Smooth muscle cell (in vitro differentiated cells): ENCODE results near the gene GATAD2A. TPM values are rescaled to one million over a fixed set of nuclear protein-coding genes. Genes with fewer than 3 reads are reported as not detected.

Experiments used
- DNase-seq: peaks from one replicate; lab custom pipeline; 2025; ENCODE audit not compliant: unreplicated experiment; lab: John Stamatoyannopoulos, UW
- H2AFZ ChIP-seq: fragments of 200-600 bp; sonication (generic); 2 replicates; pipeline ENCODE4 v1.6.0; 2016; ENCODE audit warnings: antibody characterized with exemption, low read depth, mild to moderate bottlenecking
- H3F3A ChIP-seq: fragments of 200-600 bp; sonication (generic); 2 replicates; pipeline ENCODE4 v1.6.0; 2017; ENCODE audit warnings: antibody characterized with exemption, low read depth
- H3K27ac ChIP-seq: fragments of 200-600 bp; sonication (generic); 2 replicates; pipeline ENCODE4 v1.5.1; 2016; ENCODE audit warnings: low read depth, mild to moderate bottlenecking
- H3K27me3 ChIP-seq: fragments of 200-600 bp; sonication (generic); 2 replicates; pipeline ENCODE4 v1.6.1; 2016; ENCODE audit warnings: low read depth, mild to moderate bottlenecking
- H3K36me3 ChIP-seq: fragments of 200-600 bp; sonication (generic); 2 replicates; pipeline ENCODE4 v1.5.1; 2016; ENCODE audit warnings: low read depth
- H3K4me1 ChIP-seq: fragments of 200-600 bp; sonication (generic); 2 replicates; pipeline ENCODE4 v1.5.1; 2016; ENCODE audit warnings: low read depth
- H3K4me2 ChIP-seq: fragments of 200-600 bp; sonication (generic); 2 replicates; pipeline ENCODE4 v1.6.0; 2016; ENCODE audit warnings: mild to moderate bottlenecking
- H3K4me3 ChIP-seq: fragments of 200-600 bp; sonication (generic); 2 replicates; pipeline ENCODE4 v1.5.1; 2016; ENCODE audit warnings: mild to moderate bottlenecking
- H3K79me2 ChIP-seq: fragments of 200-600 bp; sonication (generic); 2 replicates; pipeline ENCODE4 v1.6.0; 2016; ENCODE audit warnings: low read depth, mild to moderate bottlenecking
- H3K9ac ChIP-seq: fragments of 200-600 bp; sonication (generic); 2 replicates; pipeline ENCODE4 v1.6.0; 2016; ENCODE audit warnings: low read depth
- H3K9me3 ChIP-seq: fragments of 200-600 bp; sonication (generic); replicated peaks from 2 replicates; pipeline ENCODE4 v1.5.1; 2016; ENCODE audit warnings: low read depth
- H4K20me1 ChIP-seq: fragments of 200-600 bp; sonication (generic); 2 replicates; pipeline ENCODE4 v1.6.0; 2016; ENCODE audit warnings: low read depth
- WGBS: methylation state at CpG from one replicate; pipeline ENCODE4 v1.1.7; 2016; ENCODE audit warnings: low lambda C conversion rate; 5-methylcytosine and 5-hydroxymethylcytosine counted together
- polyA plus RNA-seq: library from polyadenylated mRNA; unstranded; fragments of >200 nt; fragmentation: Nextera tagmentation; extraction: Ambion mirVana; gene quantifications from 2 replicates; pipeline ENCODE4 v1.2.1, GENCODE V29; 2016
- total RNA-seq: library from RNA; depleted of rRNA; stranded (reverse); fragments of >200 nt; gene quantifications from 2 replicates; pipeline ENCODE4 v1.2.3, GENCODE V29; 2014
- TF ChIP-seq, protein P1 (sequence below): fragments of 200-600 bp; sonication (generic); IDR thresholded peaks from 2 replicates; pipeline ENCODE4 v1.5.1; 2017; ENCODE audit warnings: borderline replicate concordance, mild to moderate bottlenecking, antibody characterized with exemption; ENCODE audit not compliant: insufficient read depth, poor library complexity, severe bottlenecking

Gene GATAD2A
- total and polyA plus RNA-seq, 2 experiments from 2014 or later, result 26.8 to 27.0 TPM

GRCh38 chr19:19491321-19492025 lies 86.0 kb downstream of the GATAD2A start:
- no peak for DNase-seq
- Histone ChIP-seq H2AFZ (no peak overlapping the region), H4K20me1 (peaks cover 26% of the 10 kb centered on the region), H3K4me3 (no peak overlapping the region), H3K4me1 (peaks cover 20% of the 10 kb centered on the region), H3K9ac (no peak overlapping the region), H3K27me3 (no peaks in the 10 kb centered on the region), H3K4me2 (no peak overlapping the region), H3K79me2 (peaks cover 35% of the 10 kb centered on the region), H3K9me3 (no peaks in the 10 kb centered on the region), H3K36me3 (no peaks in the 10 kb centered on the region), H3K27ac (no peak overlapping the region), H3F3A (peaks cover 14% of the 10 kb centered on the region)
- WGBS, result 95% methylated on average over 15 of the region's 15 CpGs
- TF ChIP-seq, protein P1, sequence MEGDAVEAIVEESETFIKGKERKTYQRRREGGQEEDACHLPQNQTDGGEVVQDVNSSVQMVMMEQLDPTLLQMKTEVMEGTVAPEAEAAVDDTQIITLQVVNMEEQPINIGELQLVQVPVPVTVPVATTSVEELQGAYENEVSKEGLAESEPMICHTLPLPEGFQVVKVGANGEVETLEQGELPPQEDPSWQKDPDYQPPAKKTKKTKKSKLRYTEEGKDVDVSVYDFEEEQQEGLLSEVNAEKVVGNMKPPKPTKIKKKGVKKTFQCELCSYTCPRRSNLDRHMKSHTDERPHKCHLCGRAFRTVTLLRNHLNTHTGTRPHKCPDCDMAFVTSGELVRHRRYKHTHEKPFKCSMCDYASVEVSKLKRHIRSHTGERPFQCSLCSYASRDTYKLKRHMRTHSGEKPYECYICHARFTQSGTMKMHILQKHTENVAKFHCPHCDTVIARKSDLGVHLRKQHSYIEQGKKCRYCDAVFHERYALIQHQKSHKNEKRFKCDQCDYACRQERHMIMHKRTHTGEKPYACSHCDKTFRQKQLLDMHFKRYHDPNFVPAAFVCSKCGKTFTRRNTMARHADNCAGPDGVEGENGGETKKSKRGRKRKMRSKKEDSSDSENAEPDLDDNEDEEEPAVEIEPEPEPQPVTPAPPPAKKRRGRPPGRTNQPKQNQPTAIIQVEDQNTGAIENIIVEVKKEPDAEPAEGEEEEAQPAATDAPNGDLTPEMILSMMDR, result no peak

DNA sequence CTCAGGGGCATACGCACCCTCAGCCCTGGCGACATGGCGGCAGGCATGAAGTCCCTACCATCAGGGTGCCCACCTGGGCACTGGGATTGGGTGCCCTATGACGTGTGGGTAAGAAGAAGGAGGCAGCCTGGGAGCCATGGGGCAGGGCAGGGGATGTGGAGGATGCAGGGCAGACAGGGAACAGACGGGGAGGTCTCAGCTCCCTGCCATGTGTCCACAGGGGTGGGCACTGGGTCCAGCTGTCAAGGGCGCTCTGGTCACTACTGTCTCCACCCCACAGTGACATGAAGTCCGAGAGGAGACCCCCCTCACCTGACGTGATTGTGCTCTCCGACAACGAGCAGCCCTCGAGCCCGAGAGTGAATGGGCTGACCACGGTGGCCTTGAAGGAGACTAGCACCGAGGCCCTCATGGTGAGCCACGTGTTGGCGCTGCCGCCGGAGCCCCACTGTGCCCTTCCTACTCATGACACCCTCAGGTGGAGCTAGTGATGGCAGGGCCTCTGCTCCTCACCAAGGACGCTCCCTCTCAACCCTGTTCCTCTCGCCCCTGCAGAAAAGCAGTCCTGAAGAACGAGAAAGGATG lies 86.6 kb downstream of the GATAD2A start:
- H3K9ac ChIP-seq, result no peak overlapping the region
- no peak overlapping the region for H2AFZ ChIP-seq
- H3K79me2 ChIP-seq, result peaks cover 39% of the 10 kb centered on the region
- no peak for DNase-seq
- TF ChIP-seq, protein P1, result no peak
- H3K4me2 ChIP-seq, result no peak overlapping the region
- H3K9me3 ChIP-seq, result no peaks in the 10 kb centered on the region
- peaks cover 26% of the 10 kb centered on the region for H4K20me1 ChIP-seq
- H3K36me3 ChIP-seq, result no peaks in the 10 kb centered on the region
- H3K4me3 ChIP-seq, result no peak overlapping the region
- no peak overlapping the region for H3K27ac ChIP-seq
- H3K4me1 ChIP-seq, result peaks cover 20% of the 10 kb centered on the region
- peaks cover 14% of the 10 kb centered on the region for H3F3A ChIP-seq
- no peaks in the 10 kb centered on the region for H3K27me3 ChIP-seq
- WGBS, result 94% methylated on average over 21 of the region's 21 CpGs

DNA sequence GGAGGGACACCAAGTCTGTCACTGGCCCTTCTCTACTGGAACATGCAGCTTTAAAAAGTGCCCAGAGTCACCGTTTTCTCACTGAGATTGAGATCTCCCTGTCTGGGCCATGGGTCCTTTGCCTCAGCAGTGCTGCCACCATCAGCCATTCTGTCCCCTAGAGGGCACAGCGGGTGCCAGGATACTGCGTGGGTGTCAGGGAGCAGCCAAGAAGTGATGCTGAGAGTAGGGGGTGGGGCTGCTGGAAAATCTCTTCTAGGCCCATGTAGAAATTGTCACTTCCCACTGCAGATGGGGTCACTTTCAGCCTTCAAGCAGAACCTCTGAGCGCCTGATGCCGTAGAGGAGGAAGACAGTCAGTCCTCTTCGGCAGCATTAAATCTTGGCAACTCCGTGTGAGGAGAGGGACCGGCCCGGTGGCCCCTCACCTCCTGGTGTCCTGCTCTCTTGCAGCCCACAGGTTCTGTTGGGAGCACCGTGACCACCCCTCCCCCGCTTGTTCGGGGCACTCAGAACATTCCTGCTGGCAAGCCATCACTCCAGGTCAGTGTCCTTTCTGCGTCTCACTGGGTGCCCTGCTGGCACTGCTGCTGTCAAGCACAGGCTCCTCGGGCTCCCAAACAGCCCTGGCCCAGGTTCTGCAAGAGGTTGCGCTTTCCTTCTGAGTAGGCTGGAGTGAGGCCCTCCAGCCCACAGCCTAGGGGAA lies 88.5 kb downstream of the GATAD2A start:
- peaks cover 26% of the 10 kb centered on the region for H4K20me1 ChIP-seq
- H3K4me3 ChIP-seq, result no peak overlapping the region
- H2AFZ ChIP-seq, result no peak overlapping the region
- H3F3A ChIP-seq, result peaks cover 10% of the 10 kb centered on the region
- H3K27ac ChIP-seq, result no peak overlapping the region
- no peaks in the 10 kb centered on the region for H3K27me3 ChIP-seq
- H3K4me2 ChIP-seq, result no peak overlapping the region
- no peaks in the 10 kb centered on the region for H3K9me3 ChIP-seq
- no peak overlapping the region for H3K9ac ChIP-seq
- WGBS, result 97% methylated on average over 15 of the region's 15 CpGs
- TF ChIP-seq, protein P1, result no peak
- peaks cover 29% of the 10 kb centered on the region for H3K79me2 ChIP-seq
- H3K36me3 ChIP-seq, result no peaks in the 10 kb centered on the region
- no peak for DNase-seq
- H3K4me1 ChIP-seq, result peaks cover 5% of the 10 kb centered on the region
